Activated naive CD4-positive, alpha-beta T cell treated with anti-CD3 and anti-CD28 coated beads, Interleukin-2, amount 50 U/mL, for 24 hours (primary cell): ENCODE data around the gene CREB3.

Source experiments
- H3K27ac Mint-ChIP-seq: one replicate; pipeline ENCODE4 v1.8.0; 2021; ENCODE audit warnings: mild to moderate bottlenecking, mixed read lengths
- H3K27me3 Mint-ChIP-seq: one replicate; pipeline ENCODE4 v1.8.0; 2021; ENCODE audit warnings: mixed read lengths
- H3K36me3 Mint-ChIP-seq: one replicate; pipeline ENCODE4 v1.8.0; 2021; ENCODE audit warnings: mixed read lengths
- H3K4me1 Mint-ChIP-seq: one replicate; pipeline ENCODE4 v1.8.0; 2021; ENCODE audit warnings: mixed read lengths
- H3K4me3 Mint-ChIP-seq: one replicate; pipeline ENCODE4 v1.8.0; 2021; ENCODE audit warnings: mild to moderate bottlenecking, mixed read lengths
- H3K9me3 Mint-ChIP-seq: one replicate; pipeline ENCODE4 v1.8.0; 2021; ENCODE audit warnings: mixed read lengths

CREB3 gene

GRCh38 chr9:35732185-35732799, at the start of gene CREB3, which contains the start of gene TLN1:
TSS of gene CREB3 (plus strand) at chr9:35732666. CDS start at chr9:35732773, 107 bp downstream.
TSS of gene TLN1 (minus strand) at chr9:35732195. CDS start at chr9:35725694, 6,501 bp downstream.
- no peak within 1 kb of the TSS for H3K4me3 Mint-ChIP-seq
- H3K36me3 Mint-ChIP-seq: peaks cover 4% of the 10 kb centered on the region
- H3K4me1 Mint-ChIP-seq: peaks cover 31% of the 10 kb centered on the region
- no peaks in the 10 kb centered on the region for H3K27me3 Mint-ChIP-seq
- no peaks in the 10 kb centered on the region for H3K9me3 Mint-ChIP-seq
- H3K27ac Mint-ChIP-seq: peak within 1 kb of the TSS; percentile 90

GRCh38 chr9:35683323-35683722, 49.1 kb upstream of the CREB3 start:
- Mint-ChIP-seq H3K27me3 (no peaks in the 10 kb centered on the region), H3K36me3 (no peaks in the 10 kb centered on the region), H3K4me3 (no peak overlapping the region), H3K4me1 (peaks cover 9% of the 10 kb centered on the region), H3K27ac (no peak overlapping the region), H3K9me3 (no peaks in the 10 kb centered on the region)

- H3K9me3 Mint-ChIP-seq: no peaks in the 10 kb centered on the region
- no peaks in the 10 kb centered on the region for H3K36me3 Mint-ChIP-seq
- H3K27me3 Mint-ChIP-seq: no peaks in the 10 kb centered on the region
- no peak overlapping the region for H3K4me3 Mint-ChIP-seq
- no peak overlapping the region for H3K27ac Mint-ChIP-seq
- peaks cover 18% of the 10 kb centered on the region for H3K4me1 Mint-ChIP-seq
Observed at GRCh38 chr9:35684921-35685320, 47.5 kb upstream of the CREB3 start.

- Mint-ChIP-seq H3K9me3 (no peaks in the 10 kb centered on the region), H3K4me1 (peaks cover 18% of the 10 kb centered on the region), H3K27ac (no peak overlapping the region), H3K36me3 (no peaks in the 10 kb centered on the region), H3K4me3 (no peak overlapping the region), H3K27me3 (no peaks in the 10 kb centered on the region)
Observed at GRCh38 chr9:35685506-35685905, 47.0 kb upstream of the CREB3 start.

- H3K9me3 Mint-ChIP-seq: no peaks in the 10 kb centered on the region
- peaks cover 22% of the 10 kb centered on the region for H3K4me1 Mint-ChIP-seq
- H3K27me3 Mint-ChIP-seq: no peaks in the 10 kb centered on the region
- no peaks in the 10 kb centered on the region for H3K36me3 Mint-ChIP-seq
- no peak overlapping the region for H3K27ac Mint-ChIP-seq
- no peak overlapping the region for H3K4me3 Mint-ChIP-seq
Observed at GRCh38 chr9:35686222-35687203, 46.0 kb upstream of the CREB3 start.

- Mint-ChIP-seq H3K9me3 (no peaks in the 10 kb centered on the region), H3K4me1 (peaks cover 28% of the 10 kb centered on the region), H3K27ac (no peak overlapping the region), H3K36me3 (no peaks in the 10 kb centered on the region), H3K4me3 (no peak overlapping the region), H3K27me3 (no peaks in the 10 kb centered on the region)
Observed at GRCh38 chr9:35687306-35687705, 45.2 kb upstream of the CREB3 start.

GRCh38 chr9:35687972-35688557, 44.4 kb upstream of the CREB3 start:
- Mint-ChIP-seq H3K4me1 (peaks cover 28% of the 10 kb centered on the region), H3K4me3 (no peak overlapping the region)

GRCh38 chr9:35688558-35689541, 43.6 kb upstream of the CREB3 start:
- Mint-ChIP-seq H3K36me3 (no peaks in the 10 kb centered on the region), H3K27me3 (no peaks in the 10 kb centered on the region), H3K9me3 (no peaks in the 10 kb centered on the region), H3K27ac (peak overlapping the region; percentile 74), H3K4me1 (peaks cover 28% of the 10 kb centered on the region), H3K4me3 (peak overlapping the region; percentile 35)

More at GRCh38 chr9:35687972-35688557, 44.4 kb upstream of the CREB3 start:
- Mint-ChIP-seq H3K9me3 (no peaks in the 10 kb centered on the region), H3K27me3 (no peaks in the 10 kb centered on the region), H3K27ac (no peak overlapping the region), H3K36me3 (no peaks in the 10 kb centered on the region)

- peak within 1 kb of the TSS; percentile 86 for H3K4me3 Mint-ChIP-seq
- H3K27ac Mint-ChIP-seq: peak within 1 kb of the TSS; percentile 74
- no peaks in the 10 kb centered on the region for H3K27me3 Mint-ChIP-seq
- H3K36me3 Mint-ChIP-seq: no peaks in the 10 kb centered on the region
- H3K9me3 Mint-ChIP-seq: no peaks in the 10 kb centered on the region
- H3K4me1 Mint-ChIP-seq: peaks cover 28% of the 10 kb centered on the region
Observed at GRCh38 chr9:35689542-35690293, 42.7 kb upstream of the CREB3 start, which contains the start of gene TPM2. TSS of gene TPM2 (minus strand) at chr9:35689925. CDS start at chr9:35689817, 108 bp downstream.

- Mint-ChIP-seq H3K4me1 (peaks cover 28% of the 10 kb centered on the region), H3K9me3 (no peaks in the 10 kb centered on the region), H3K4me3 (peak overlapping the region; percentile 76), H3K27ac (peak overlapping the region; percentile 74), H3K36me3 (no peaks in the 10 kb centered on the region), H3K27me3 (no peaks in the 10 kb centered on the region)
Observed at GRCh38 chr9:35690294-35690613, 42.2 kb upstream of the CREB3 start.

- peak overlapping the region; percentile 86 for H3K4me3 Mint-ChIP-seq
- H3K27me3 Mint-ChIP-seq: no peaks in the 10 kb centered on the region
- no peaks in the 10 kb centered on the region for H3K36me3 Mint-ChIP-seq
- H3K4me1 Mint-ChIP-seq: peaks cover 28% of the 10 kb centered on the region
- H3K9me3 Mint-ChIP-seq: no peaks in the 10 kb centered on the region
- no peak overlapping the region for H3K27ac Mint-ChIP-seq
Observed at GRCh38 chr9:35690614-35691333, 41.7 kb upstream of the CREB3 start.

GRCh38 chr9:35691334-35691650, 41.2 kb upstream of the CREB3 start:
- Mint-ChIP-seq H3K36me3 (no peaks in the 10 kb centered on the region), H3K27ac (peak overlapping the region; percentile 87), H3K27me3 (no peaks in the 10 kb centered on the region), H3K4me1 (peaks cover 29% of the 10 kb centered on the region), H3K4me3 (peak overlapping the region; percentile 86), H3K9me3 (no peaks in the 10 kb centered on the region)

GRCh38 chr9:35691757-35692301, 40.6 kb upstream of the CREB3 start:
- Mint-ChIP-seq H3K4me1 (peaks cover 34% of the 10 kb centered on the region), H3K36me3 (peaks cover 4% of the 10 kb centered on the region), H3K4me3 (peak overlapping the region; percentile 86), H3K27me3 (no peaks in the 10 kb centered on the region), H3K9me3 (no peaks in the 10 kb centered on the region), H3K27ac (peak overlapping the region; percentile 69)
